Prostate gland (tissue), 2 donors: ENCODE measurements around the gene DYSF. TPM values are rescaled to one million over a fixed set of nuclear protein-coding genes. Genes with fewer than 3 reads are reported as not detected.

Experiments used
- DNase-seq: peaks from one replicate; pipeline ENCODE4 v3.0.0-alpha.2; 2019; ENCODE audit warnings: low spot score
- H3K27ac ChIP-seq, 2 donors: fragments of 200-600 bp; sonication (generic); 2 replicates each; pipeline ENCODE4 v1.5.1; 2017 to 2019
- H3K27me3 ChIP-seq: fragments of 200-600 bp; sonication (generic); replicated peaks from 2 replicates; pipeline ENCODE4 v1.5.1; 2019; ENCODE audit not compliant: insufficient read depth
- H3K36me3 ChIP-seq, 2 donors: fragments of 200-600 bp; sonication (generic); 1 replicate in 1 of 2; 2 replicates in 1 of 2; pipeline versions ENCODE4 v1.5.1 to v1.8.1; 2017 to 2019
- H3K4me1 ChIP-seq: fragments of 200-600 bp; sonication (generic); replicated peaks from 2 replicates; pipeline ENCODE4 v1.5.1; 2019
- H3K4me3 ChIP-seq, 2 donors: fragments of 200-600 bp; sonication (generic); 2 replicates each; pipeline ENCODE4 v1.5.1; 2017 to 2019
- H3K9me3 ChIP-seq: fragments of 200-600 bp; sonication (generic); 2 replicates; pipeline ENCODE4 v1.5.1; 2017
- CTCF ChIP-seq, 4 experiments: fragments of 200-600 bp in 2 of 4; fragments of 450-650 bp in 2 of 4; sonication (generic) in 2 of 4; IDR thresholded peaks; 1 replicate in 3 of 4; 2 replicates in 1 of 4; pipeline ENCODE4 v1.5.1; 2016 to 2019; ENCODE audit warnings: antibody characterized with exemption in 4 of 4, mild to moderate bottlenecking in 2 of 4, moderate library complexity in 2 of 4
- POLR2A ChIP-seq: fragments of 450-650 bp; IDR thresholded peaks from one replicate; pipeline ENCODE4 v1.6.1; 2016; ENCODE audit warnings: antibody characterized with exemption, mild to moderate bottlenecking
- POLR2AphosphoS5 ChIP-seq: sonication (generic); formaldehyde crosslinking; IDR thresholded peaks from one replicate; pipeline ENCODE4 v1.6.1; 2017; ENCODE audit warnings: antibody characterized with exemption
- WGBS: methylation state at CpG from one replicate; pipeline ENCODE4 v1.1.5; 2018; 5-methylcytosine and 5-hydroxymethylcytosine counted together
- intact Hi-C: fragments of 100-400 bp; cut with DNase I; formaldehyde crosslinking; loops from one replicate; pipeline ENCODE4 v1.14.2; 2022
- total RNA-seq, 2 donors: library from RNA; depleted of rRNA; stranded (reverse); fragments of >200 nt; gene quantifications; one replicate each; pipeline ENCODE4 v1.1.0, GENCODE V29; 2016

DYSF gene
- total RNA-seq, 2 donors from 2014 or later: 5.9 to 9.4 TPM

GRCh38 chr2:71730785-71731383 lies 277.5 kb downstream of the DYSF start:
- Histone ChIP-seq H3K27me3 (no peaks in the 10 kb centered on the region), H3K4me1 (no peaks in the 10 kb centered on the region), H3K36me3 (no peaks in the 10 kb centered on the region), H3K4me3 (no peak overlapping the region), H3K9me3 (no peaks in the 10 kb centered on the region), H3K27ac (no peak overlapping the region)
- TF ChIP-seq CTCF (IDR thresholded peaks at IDR 0.05): no peak
- TF ChIP-seq POLR2A: no peak
- no peak for TF ChIP-seq POLR2AphosphoS5
- WGBS: 88% methylated on average over 15 of the region's 17 CpGs
- intact Hi-C loops: no loop called here
- no peak for DNase-seq

- Histone ChIP-seq H3K27ac (no peak overlapping the region), H3K36me3 (no peaks in the 10 kb centered on the region), H3K27me3 (no peaks in the 10 kb centered on the region), H3K4me1 (no peaks in the 10 kb centered on the region), H3K9me3 (no peaks in the 10 kb centered on the region), H3K4me3 (no peak overlapping the region)
- DNase-seq: no peak
- TF ChIP-seq POLR2A: no peak
- TF ChIP-seq POLR2AphosphoS5: no peak
- no peak for TF ChIP-seq CTCF (IDR thresholded peaks at IDR 0.05)
- intact Hi-C loops: no loop called here
Measured at GRCh38 chr2:71734620-71735019, 281.3 kb downstream of the DYSF start.

GRCh38 chr2:71735676-71736075 lies 282.3 kb downstream of the DYSF start:
- no peaks in the 10 kb centered on the region for H3K4me1 ChIP-seq
- intact Hi-C loops: no loop called here

More at GRCh38 chr2:71735676-71736075, 282.3 kb downstream of the DYSF start:
- DNase-seq: no peak
- Histone ChIP-seq H3K36me3 (no peaks in the 10 kb centered on the region), H3K27me3 (no peaks in the 10 kb centered on the region), H3K4me3 (no peak overlapping the region), H3K9me3 (no peaks in the 10 kb centered on the region), H3K27ac (no peak overlapping the region)
- no peak for TF ChIP-seq POLR2A
- TF ChIP-seq POLR2AphosphoS5: no peak
- no peak for TF ChIP-seq CTCF (IDR thresholded peaks at IDR 0.05)
- 89% methylated on average over 1 of the region's 1 CpG for WGBS

Other genes with a start within 250 kb of the DYSF start
- gene PAIP2B, start 226.5 kb upstream of the DYSF start, total RNA-seq: 10 to 100 TPM in 1 of 2 donors, 1 to 10 TPM in 1; 5.9 to 12.8 TPM
- 100 to 1,000 TPM; 137 to 164 TPM for gene ZNF638, start 121.8 kb upstream of the DYSF start, total RNA-seq